Calu3 (cell line): Measurements from ENCODE around the gene SLC6A6. TPM values are rescaled to one million over a fixed set of nuclear protein-coding genes. Genes with fewer than 3 reads are reported as not detected.
A peak's percentile ranks its signal among the peaks of the same experiment; 100 is the strongest.

Experiments
- BruUV-seq: library from RNA; stranded (reverse); fragments of 400-500 nt; replicated peaks from 2 replicates; lab custom pipeline; 2021; lab: Mats Ljungman, UMichigan
- CTCF ChIA-PET: fragments of 300-600 bp; sonication (Branson Sonifier 250); formaldehyde crosslinking; loops from one replicate; lab custom pipeline; 2022; ENCODE audit warnings: antibody characterized with exemption; lab: Charles Lee
- DNase-seq: peaks from one replicate; pipeline ENCODE4 v3.0.0; 2022
- H3K27ac Mint-ChIP-seq: one replicate; pipeline ENCODE4 v1.8.0; 2022; ENCODE audit warnings: mixed read lengths; ENCODE audit not compliant: unreplicated experiment
- H3K27me3 Mint-ChIP-seq: one replicate; pipeline ENCODE4 v1.8.0; 2022; ENCODE audit warnings: mixed read lengths; ENCODE audit not compliant: unreplicated experiment
- H3K36me3 Mint-ChIP-seq: one replicate; pipeline ENCODE4 v1.8.0; 2022; ENCODE audit warnings: mild to moderate bottlenecking, moderate library complexity, mixed read lengths; ENCODE audit not compliant: insufficient read depth, unreplicated experiment
- H3K4me1 Mint-ChIP-seq: one replicate; pipeline ENCODE4 v1.8.0; 2022; ENCODE audit warnings: mild to moderate bottlenecking, low read depth, mixed read lengths; ENCODE audit not compliant: unreplicated experiment
- H3K4me3 Mint-ChIP-seq: one replicate; pipeline ENCODE4 v1.8.0; 2022; ENCODE audit warnings: mild to moderate bottlenecking, low read depth, moderate library complexity, mixed read lengths; ENCODE audit not compliant: unreplicated experiment
- H3K9me3 Mint-ChIP-seq: one replicate; pipeline ENCODE4 v1.8.0; 2022; ENCODE audit warnings: low read depth, mixed read lengths; ENCODE audit not compliant: unreplicated experiment
- intact Hi-C: fragments of 100-400 bp; cut with micrococcal nuclease; formaldehyde crosslinking; loops from one replicate; pipeline ENCODE4 v1.10.0; 2022; ENCODE audit not compliant: unreplicated experiment
- total RNA-seq: library from RNA; stranded (reverse); gene quantifications from 2 replicates; pipeline ENCODE4 v1.2.3, GENCODE V29; 2022
- TF ChIP-seq, protein P1 (sequence below): fragments of 200-600 bp; IDR thresholded peaks from one replicate; pipeline ENCODE4 v1.8.0; 2022; ENCODE audit warnings: antibody characterized with exemption; ENCODE audit not compliant: unreplicated experiment

Gene SLC6A6
- total RNA-seq, 1 experiment from 2014 or later = 46.3 TPM

DNA sequence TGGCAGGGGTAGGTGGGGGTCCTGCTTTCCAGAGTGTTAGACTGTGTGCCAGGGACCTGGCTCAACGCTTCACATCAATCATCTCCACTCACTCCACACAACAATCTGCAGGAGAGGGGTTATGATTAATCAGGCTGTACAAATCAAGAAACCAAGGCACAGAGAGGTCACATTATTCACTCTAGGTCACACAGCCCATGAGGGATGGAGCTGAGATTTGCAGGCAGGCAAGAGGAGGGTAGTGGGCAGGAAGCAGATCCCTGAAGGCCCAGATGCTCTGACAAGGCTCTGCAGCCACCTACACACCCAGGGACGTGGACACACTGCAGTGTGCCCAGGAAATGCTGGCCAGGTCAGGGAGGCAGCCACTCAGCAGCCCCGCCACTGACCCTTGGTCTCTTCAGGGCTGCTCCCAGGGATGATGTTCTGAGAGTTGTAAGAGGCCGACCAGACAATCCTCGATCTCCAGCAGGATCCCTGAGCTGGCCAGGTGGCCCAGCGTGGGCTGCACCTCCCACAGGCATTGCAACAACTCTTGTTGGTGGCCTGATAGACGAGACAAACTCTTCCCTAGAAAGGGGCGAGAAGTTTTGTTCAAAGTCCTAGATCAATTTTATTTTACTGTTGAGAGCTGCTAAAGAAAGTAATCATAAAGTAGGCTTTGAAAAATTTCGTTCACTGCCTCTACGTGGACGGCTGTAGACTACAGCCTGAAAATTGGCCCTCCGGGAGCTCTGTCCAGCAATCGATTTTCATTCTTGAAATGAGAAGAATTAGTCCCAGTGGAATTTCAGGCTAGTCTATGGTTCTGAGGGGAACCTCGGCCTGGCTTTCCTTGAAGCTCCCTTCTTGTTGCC, 4.2 kb upstream of the SLC6A6 start:
- no peaks in the 10 kb centered on the region for H3K27me3 Mint-ChIP-seq
- CTCF ChIA-PET = interaction anchor here (0.7 kb wide), 1 partner anchor 11 kb away, joined by 5 read pairs; no protein-coding TSS in a partner anchor
- TF ChIP-seq, protein P1, sequence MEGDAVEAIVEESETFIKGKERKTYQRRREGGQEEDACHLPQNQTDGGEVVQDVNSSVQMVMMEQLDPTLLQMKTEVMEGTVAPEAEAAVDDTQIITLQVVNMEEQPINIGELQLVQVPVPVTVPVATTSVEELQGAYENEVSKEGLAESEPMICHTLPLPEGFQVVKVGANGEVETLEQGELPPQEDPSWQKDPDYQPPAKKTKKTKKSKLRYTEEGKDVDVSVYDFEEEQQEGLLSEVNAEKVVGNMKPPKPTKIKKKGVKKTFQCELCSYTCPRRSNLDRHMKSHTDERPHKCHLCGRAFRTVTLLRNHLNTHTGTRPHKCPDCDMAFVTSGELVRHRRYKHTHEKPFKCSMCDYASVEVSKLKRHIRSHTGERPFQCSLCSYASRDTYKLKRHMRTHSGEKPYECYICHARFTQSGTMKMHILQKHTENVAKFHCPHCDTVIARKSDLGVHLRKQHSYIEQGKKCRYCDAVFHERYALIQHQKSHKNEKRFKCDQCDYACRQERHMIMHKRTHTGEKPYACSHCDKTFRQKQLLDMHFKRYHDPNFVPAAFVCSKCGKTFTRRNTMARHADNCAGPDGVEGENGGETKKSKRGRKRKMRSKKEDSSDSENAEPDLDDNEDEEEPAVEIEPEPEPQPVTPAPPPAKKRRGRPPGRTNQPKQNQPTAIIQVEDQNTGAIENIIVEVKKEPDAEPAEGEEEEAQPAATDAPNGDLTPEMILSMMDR = no peak

GRCh38 chr3:14398797-14399106, 3.7 kb upstream of the SLC6A6 start:
- no peak for DNase-seq
- no peak overlapping the region for H3K4me3 Mint-ChIP-seq
- CTCF ChIA-PET = no interaction called here
- peaks cover 36% of the 10 kb centered on the region for H3K36me3 Mint-ChIP-seq
- TF ChIP-seq, protein P1 = no peak
- no TSS peak for BruUV-seq
- no peak overlapping the region for H3K27ac Mint-ChIP-seq
- H3K27me3 Mint-ChIP-seq = no peaks in the 10 kb centered on the region
- no peaks in the 10 kb centered on the region for H3K9me3 Mint-ChIP-seq
- peaks cover 7% of the 10 kb centered on the region for H3K4me1 Mint-ChIP-seq
- intact Hi-C loops = no loop called here

More for the DNA sequence above, 4.2 kb upstream of the SLC6A6 start:
- Mint-ChIP-seq H3K36me3 (peaks cover 31% of the 10 kb centered on the region), H3K4me1 (peaks cover 7% of the 10 kb centered on the region), H3K27ac (no peak overlapping the region), H3K4me3 (no peak overlapping the region), H3K9me3 (no peaks in the 10 kb centered on the region)
- no TSS peak for BruUV-seq
- DNase-seq = no peak
- intact Hi-C loops = no loop called here

DNA sequence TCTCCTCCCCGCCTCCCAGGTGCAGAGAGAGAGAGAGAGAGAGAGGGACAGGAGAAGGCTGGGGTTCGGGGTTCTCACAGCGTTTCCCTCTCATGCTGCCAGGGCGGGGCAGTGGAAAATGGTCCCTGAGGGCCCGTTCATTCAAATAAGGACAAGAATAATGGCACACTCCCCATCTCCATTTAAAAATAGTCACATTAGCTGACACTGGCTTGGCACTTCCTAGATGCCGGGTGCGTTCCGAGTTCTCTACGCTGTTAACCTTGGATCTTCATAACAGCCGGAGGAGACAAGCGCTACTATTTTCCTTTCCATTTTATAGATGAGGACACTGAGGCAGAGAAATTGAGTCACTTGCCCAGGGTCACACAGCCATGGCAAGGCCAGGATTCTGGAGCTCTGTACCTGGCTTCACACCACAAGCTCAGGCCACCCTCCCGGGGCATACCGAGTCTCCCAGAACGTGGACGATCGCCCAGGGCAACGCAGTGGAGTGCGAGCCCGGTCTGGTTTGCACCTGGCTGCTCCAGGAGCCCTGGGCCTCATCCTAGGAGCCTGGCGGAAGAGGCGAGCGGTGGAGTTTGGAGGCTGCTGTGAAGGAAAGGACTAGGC, 608 bp upstream of the SLC6A6 start:
- CTCF ChIA-PET = interaction anchor here (0.9 to 2.1 kb wide), 6 partner anchors 19 to 199 kb away, joined by 3 to 13 read pairs (median 4); no protein-coding TSS in a partner anchor
- TF ChIP-seq, protein P1 = no peak
- Mint-ChIP-seq H3K27ac (peak overlapping the region; percentile 74), H3K36me3 (peaks cover 65% of the 10 kb centered on the region), H3K27me3 (no peaks in the 10 kb centered on the region), H3K9me3 (no peaks in the 10 kb centered on the region), H3K4me1 (peaks cover 22% of the 10 kb centered on the region), H3K4me3 (peak overlapping the region; percentile 97)
- TSS peak; percentile 58 for BruUV-seq
- no peak for DNase-seq
- intact Hi-C loops = loop anchor here (2.0 kb wide), 1 partner anchor 57 kb away; no protein-coding TSS in a partner anchor

- DNase-seq = peak; percentile 47
- peak overlapping the region; percentile 74 for H3K27ac Mint-ChIP-seq
- TF ChIP-seq, protein P1 = no peak
- CTCF ChIA-PET = interaction anchor here (1.8 kb wide), 1 partner anchor 200 kb away, joined by 11 read pairs; no protein-coding TSS in a partner anchor
- H3K36me3 Mint-ChIP-seq = peaks cover 64% of the 10 kb centered on the region
- H3K9me3 Mint-ChIP-seq = no peaks in the 10 kb centered on the region
- H3K4me3 Mint-ChIP-seq = peak overlapping the region; percentile 97
- H3K4me1 Mint-ChIP-seq = peaks cover 15% of the 10 kb centered on the region
- BruUV-seq = no TSS peak
- no peaks in the 10 kb centered on the region for H3K27me3 Mint-ChIP-seq
- intact Hi-C loops = loop anchor here (2.0 kb wide), 1 partner anchor 55 kb away; no protein-coding TSS in a partner anchor
Observed at GRCh38 chr3:14403619-14404155, 1.3 kb downstream of the SLC6A6 start.
